Endothelial cell of umbilical vein (primary cell): ENCODE results near the gene FAM204A. TPM values are rescaled to one million over a fixed set of nuclear protein-coding genes. Genes with fewer than 3 reads are reported as not detected.

Experiments used
- BruUV-seq: library from RNA; stranded (reverse); fragments of 400-500 nt; replicated peaks from 2 replicates; lab custom pipeline; 2021; lab: Mats Ljungman, UMichigan
- CTCF ChIA-PET: fragments of 300-600, 350-600 bp; sonication (Branson Sonifier 250); formaldehyde crosslinking; loops from one replicate; lab custom pipeline; 2021; ENCODE audit warnings: antibody characterized with exemption, inconsistent platforms; lab: Charles Lee
- POLR2A ChIA-PET: fragments of 300-600, 350-600 bp; sonication (Branson Sonifier 250); formaldehyde crosslinking; loops from one replicate; lab custom pipeline; 2021; ENCODE audit warnings: antibody characterized with exemption, inconsistent platforms; lab: Charles Lee
- DNase-seq: peaks from one replicate; pipeline ENCODE4 v3.0.0-alpha.2; 2011; ENCODE audit warnings: low read depth, low spot score
- FAIRE-seq: peaks from 2 replicates; lab custom pipeline; 2011; peaks lifted over from hg19 to GRCh38; lab: Jason Lieb, UNC
- H2AFZ ChIP-seq: 2 replicates; pipeline ENCODE4 v1.6.0; 2012; ENCODE audit warnings: low read depth, low read length, control low read depth, inconsistent platforms
- H3K27ac ChIP-seq: 2 replicates; pipeline ENCODE4 v1.5.1; 2011; ENCODE audit warnings: low read depth, mild to moderate bottlenecking, control low read depth, low read length, moderate library complexity; ENCODE audit not compliant: insufficient read depth
- H3K27me3 ChIP-seq, 2 experiments: 2 replicates each; pipeline versions ENCODE4 v1.6.0 to v1.6.1; 2011; ENCODE audit warnings: low read length in 2 of 2, mixed read lengths in 1 of 2; ENCODE audit not compliant: control insufficient read depth in 2 of 2, insufficient read depth in 2 of 2
- H3K36me3 ChIP-seq, 2 experiments: 2 replicates in 1 of 2; 3 replicates in 1 of 2; pipeline ENCODE4 v1.5.1; 2011; ENCODE audit warnings: low read length in 2 of 2, mild to moderate bottlenecking in 1 of 2, moderate library complexity in 1 of 2; ENCODE audit not compliant: control insufficient read depth in 2 of 2, insufficient read depth in 2 of 2; ENCODE audit errors: extremely low read depth in 1 of 2
- H3K4me1 ChIP-seq: 3 replicates; pipeline ENCODE4 v1.5.1; 2011; ENCODE audit warnings: mild to moderate bottlenecking, low read length; ENCODE audit not compliant: control insufficient read depth, insufficient read depth; ENCODE audit errors: extremely low read depth
- H3K4me2 ChIP-seq: 2 replicates; pipeline ENCODE4 v1.6.1; 2011; ENCODE audit warnings: low read length, control low read depth, mixed read lengths; ENCODE audit not compliant: insufficient read depth
- H3K4me3 ChIP-seq, 3 experiments: fragments of 200-600 bp in 1 of 3; sonication (generic), shearing (Covaris generic) in 1 of 3; replicated peaks in 1 of 3; 2 replicates each; pipeline ENCODE4 v1.5.1; 2011 to 2016; ENCODE audit warnings: control low read depth in 3 of 3, low read length in 3 of 3, mild to moderate bottlenecking in 2 of 3, inconsistent platforms in 1 of 3, low read depth in 1 of 3, moderate library complexity in 1 of 3; ENCODE audit not compliant: insufficient read depth in 1 of 3
- H3K79me2 ChIP-seq: 2 replicates; pipeline ENCODE4 v1.6.0; 2012; ENCODE audit warnings: low read length, inconsistent platforms; ENCODE audit not compliant: control insufficient read depth, insufficient read depth
- H3K9ac ChIP-seq: replicated peaks from 2 replicates; pipeline ENCODE3; 2011; ENCODE audit warnings: low read length, control low read depth; ENCODE audit not compliant: insufficient read depth; ENCODE audit errors: extremely low read depth
- H3K9me1 ChIP-seq: replicated peaks from 3 replicates; pipeline ENCODE4 v1.6.0; 2011; ENCODE audit warnings: mild to moderate bottlenecking, low read length; ENCODE audit not compliant: control insufficient read depth, insufficient read depth; ENCODE audit errors: extremely low read depth
- H3K9me3 ChIP-seq: replicated peaks from 2 replicates; pipeline ENCODE4 v1.5.1; 2012; ENCODE audit warnings: low read length, inconsistent platforms; ENCODE audit not compliant: control insufficient read depth, insufficient read depth
- H4K20me1 ChIP-seq: replicated peaks from 2 replicates; pipeline ENCODE3; 2011; ENCODE audit warnings: mild to moderate bottlenecking, low read length; ENCODE audit not compliant: control insufficient read depth, insufficient read depth; ENCODE audit errors: extremely low read depth
- EZH2 ChIP-seq: IDR thresholded peaks from 2 replicates; pipeline ENCODE4 v1.6.1; 2012; ENCODE audit warnings: borderline replicate concordance, low read depth, mild to moderate bottlenecking, moderate library complexity, low read length, inconsistent platforms; ENCODE audit not compliant: severe bottlenecking
- FOS ChIP-seq: IDR thresholded peaks from 2 replicates; pipeline ENCODE4 v1.6.1; 2011; ENCODE audit warnings: mild to moderate bottlenecking, low read length, moderate library complexity, borderline replicate concordance; ENCODE audit not compliant: insufficient read depth
- GATA2 ChIP-seq: IDR thresholded peaks from 2 replicates; pipeline ENCODE4 v1.7.0; 2011; ENCODE audit warnings: low read depth, mild to moderate bottlenecking, moderate library complexity, mixed read lengths, low read length; ENCODE audit not compliant: insufficient read length, insufficient read depth
- JUN ChIP-seq: IDR thresholded peaks from 2 replicates; pipeline ENCODE4 v1.6.1; 2011; ENCODE audit warnings: borderline replicate concordance, low read depth; ENCODE audit not compliant: insufficient read length, insufficient read depth
- MAX ChIP-seq: IDR thresholded peaks from 2 replicates; pipeline ENCODE4 v1.6.1; 2011; ENCODE audit not compliant: insufficient read depth, insufficient read length
- MYC ChIP-seq: IDR thresholded peaks from one replicate; pipeline ENCODE4 v1.6.1; 2011; ENCODE audit warnings: mild to moderate bottlenecking, low read depth, low read length
- POLR2A ChIP-seq: IDR thresholded peaks from 2 replicates; pipeline ENCODE4 v1.6.1; 2012; ENCODE audit warnings: low read depth, mild to moderate bottlenecking, control low read depth, low read length
- POLR2AphosphoS5 ChIP-seq: IDR thresholded peaks from 2 replicates; pipeline ENCODE4 v1.6.1; 2012; ENCODE audit warnings: low read depth, mild to moderate bottlenecking, control low read depth, low read length, moderate library complexity; ENCODE audit not compliant: insufficient read depth
- dilution Hi-C: fragments of 300-500 bp; cut with MboI; formaldehyde crosslinking; loops from one replicate; pipeline ENCODE4 v1.15.0; 2019; ENCODE audit warnings: low sequenced_read_pairs; ENCODE audit not compliant: extremely low pct_ligation_motif_present
- intact Hi-C: fragments of 100-400 bp; cut with micrococcal nuclease; formaldehyde crosslinking; loops from one replicate; pipeline ENCODE4 v1.10.0; 2022
- polyA plus RNA-seq, 4 experiments: library from polyadenylated mRNA; depleted of rRNA in 3 of 4; stranded (reverse) in 3 of 4; unstranded in 1 of 4; fragments of >200 nt; gene quantifications; 2 replicates each; pipeline versions ENCODE4 v1.2.1 to v1.2.3, GENCODE V29; 2011 to 2012; ENCODE audit warnings: missing spikeins in 1 of 4
- total RNA-seq: library from RNA; stranded (reverse); gene quantifications from 2 replicates; pipeline ENCODE4 v1.2.3, GENCODE V29; 2021
- TF ChIP-seq, protein P1 (sequence below), 2 donors: IDR thresholded peaks; 1 replicate in 1 of 2; 2 replicates in 1 of 2; pipeline ENCODE4 v1.5.1; 2011; ENCODE audit warnings: low read length in 2 of 2, mild to moderate bottlenecking in 2 of 2, moderate library complexity in 2 of 2, control low read depth in 1 of 2, inconsistent platforms in 1 of 2, low read depth in 1 of 2; ENCODE audit not compliant: insufficient read depth in 1 of 2; ENCODE audit errors: extremely low read depth in 1 of 2

FAM204A gene
- total and polyA plus RNA-seq, 2 donors (not counting 3 experiments of a cell fraction or from before 2014, with no cell fraction given), result 11.1 to 73.7 TPM

DNA sequence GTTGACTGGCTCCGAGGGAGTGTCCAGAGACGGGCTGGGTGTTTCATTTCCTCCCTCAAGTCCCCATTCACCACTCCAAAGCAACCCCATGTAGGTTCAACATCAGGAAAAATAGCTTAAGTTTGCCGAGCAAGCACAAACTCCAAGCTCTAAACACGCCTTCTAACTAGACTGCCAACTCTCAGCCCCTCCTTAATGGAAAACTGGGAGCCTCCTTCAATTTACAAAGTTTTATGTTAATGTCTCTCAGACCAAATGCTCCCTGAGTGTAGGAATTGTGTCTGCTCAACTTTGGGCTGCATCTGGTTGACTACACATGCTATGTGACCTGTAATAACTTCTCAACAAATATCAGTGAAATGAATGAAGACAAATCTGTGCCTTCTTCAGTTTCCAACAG lies 87.5 kb downstream of the FAM204A start:
- Histone ChIP-seq H3K9ac (no peak overlapping the region), H3K27ac (no peak overlapping the region), H4K20me1 (no peaks in the 10 kb centered on the region), H3K4me1 (no peaks in the 10 kb centered on the region), H3K4me2 (no peak overlapping the region), H3K4me3 (no peak overlapping the region), H3K79me2 (no peaks in the 10 kb centered on the region), H3K27me3 (peaks cover 7% of the 10 kb centered on the region in 2 experiments), H3K36me3 (no peaks in the 10 kb centered on the region), H2AFZ (no peak overlapping the region), H3K9me1 (no peaks in the 10 kb centered on the region), H3K9me3 (no peaks in the 10 kb centered on the region)
- TF ChIP-seq FOS (no peak), POLR2A (no peak), MAX (no peak), EZH2 (no peak), POLR2AphosphoS5 (no peak), GATA2 (no peak), MYC (no peak), JUN (no peak)
- TF ChIP-seq, protein P1, sequence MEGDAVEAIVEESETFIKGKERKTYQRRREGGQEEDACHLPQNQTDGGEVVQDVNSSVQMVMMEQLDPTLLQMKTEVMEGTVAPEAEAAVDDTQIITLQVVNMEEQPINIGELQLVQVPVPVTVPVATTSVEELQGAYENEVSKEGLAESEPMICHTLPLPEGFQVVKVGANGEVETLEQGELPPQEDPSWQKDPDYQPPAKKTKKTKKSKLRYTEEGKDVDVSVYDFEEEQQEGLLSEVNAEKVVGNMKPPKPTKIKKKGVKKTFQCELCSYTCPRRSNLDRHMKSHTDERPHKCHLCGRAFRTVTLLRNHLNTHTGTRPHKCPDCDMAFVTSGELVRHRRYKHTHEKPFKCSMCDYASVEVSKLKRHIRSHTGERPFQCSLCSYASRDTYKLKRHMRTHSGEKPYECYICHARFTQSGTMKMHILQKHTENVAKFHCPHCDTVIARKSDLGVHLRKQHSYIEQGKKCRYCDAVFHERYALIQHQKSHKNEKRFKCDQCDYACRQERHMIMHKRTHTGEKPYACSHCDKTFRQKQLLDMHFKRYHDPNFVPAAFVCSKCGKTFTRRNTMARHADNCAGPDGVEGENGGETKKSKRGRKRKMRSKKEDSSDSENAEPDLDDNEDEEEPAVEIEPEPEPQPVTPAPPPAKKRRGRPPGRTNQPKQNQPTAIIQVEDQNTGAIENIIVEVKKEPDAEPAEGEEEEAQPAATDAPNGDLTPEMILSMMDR (IDR thresholded peaks at IDR 0.05; ENCODE audit: extremely low read depth in 1 of 2, insufficient read depth in 1 of 2, low read depth in 1 of 2, low read length in 2 of 2), result no peak
- intact Hi-C loops, result no loop called here
- dilution Hi-C loops, result no loop called here
- ChIA-PET CTCF (no interaction called here), POLR2A (no interaction called here)
- FAIRE-seq (no peak), DNase-seq (no peak)
- BruUV-seq, result no TSS peak
